H9 (cell line): ENCODE data around the gene EVI5L. TPM values are rescaled to one million over a fixed set of nuclear protein-coding genes. Genes with fewer than 3 reads are reported as not detected.

ENCODE experiments used
- DNase-seq: peaks from one replicate; pipeline ENCODE4 v3.0.0-alpha.2; 2017
- H2AFZ ChIP-seq: one replicate; pipeline ENCODE4 v1.6.1; 2013; ENCODE audit warnings: mild to moderate bottlenecking, low read length, control low read depth, moderate library complexity
- H2AK5ac ChIP-seq: 2 replicates; pipeline ENCODE4 v1.6.1; 2013; ENCODE audit warnings: low read length, control low read depth, mixed read lengths; ENCODE audit not compliant: insufficient read length
- H2BK120ac ChIP-seq: one replicate; pipeline ENCODE4 v1.6.1; 2013; ENCODE audit warnings: low read depth, mild to moderate bottlenecking, low read length, control low read depth, inconsistent platforms; ENCODE audit not compliant: poor library complexity, severe bottlenecking
- H2BK12ac ChIP-seq: 2 replicates; pipeline ENCODE4 v1.6.1; 2013; ENCODE audit warnings: low read length, control low read depth, mixed read lengths, low read depth; ENCODE audit not compliant: insufficient read length
- H2BK15ac ChIP-seq: 2 replicates; pipeline ENCODE4 v1.6.1; 2013; ENCODE audit warnings: low read depth, low read length, control low read depth
- H2BK20ac ChIP-seq: one replicate; pipeline ENCODE4 v1.6.1; 2013; ENCODE audit warnings: low read depth, mild to moderate bottlenecking, low read length, control low read depth, inconsistent platforms; ENCODE audit not compliant: poor library complexity, severe bottlenecking
- H2BK5ac ChIP-seq: 2 replicates; pipeline ENCODE4 v1.6.1; 2013; ENCODE audit warnings: low read length, control low read depth, mixed read lengths; ENCODE audit not compliant: insufficient read length
- H3K14ac ChIP-seq: 2 replicates; pipeline ENCODE4 v1.6.1; 2013; ENCODE audit warnings: low read length, control low read depth; ENCODE audit not compliant: insufficient read depth
- H3K18ac ChIP-seq: 2 replicates; pipeline ENCODE4 v1.6.1; 2013; ENCODE audit warnings: low read depth, mild to moderate bottlenecking, mixed read lengths, low read length, control low read depth; ENCODE audit not compliant: insufficient read length
- H3K23ac ChIP-seq: 2 replicates; pipeline ENCODE4 v1.6.1; 2013; ENCODE audit warnings: low read length, control low read depth, mixed read lengths, low read depth; ENCODE audit not compliant: insufficient read length
- H3K23me2 ChIP-seq: 2 replicates; pipeline ENCODE4 v1.6.1; 2013; ENCODE audit warnings: low read depth, mild to moderate bottlenecking, mixed read lengths, low read length, control low read depth; ENCODE audit not compliant: insufficient read length, poor library complexity, severe bottlenecking
- H3K27ac ChIP-seq: 2 replicates; pipeline ENCODE4 v1.5.1; 2013; ENCODE audit warnings: low read length, control low read depth, mixed read lengths, low read depth; ENCODE audit not compliant: insufficient read length
- H3K27me3 ChIP-seq: 2 replicates; pipeline ENCODE4 v1.6.1; 2013; ENCODE audit warnings: low read length, control low read depth, inconsistent platforms; ENCODE audit not compliant: insufficient read depth
- H3K4ac ChIP-seq: 2 replicates; pipeline ENCODE4 v1.6.1; 2013; ENCODE audit warnings: low read depth, mild to moderate bottlenecking, control low read depth, inconsistent platforms, low read length, moderate library complexity
- H3K4me1 ChIP-seq: 2 replicates; pipeline ENCODE4 v1.6.1; 2013; ENCODE audit warnings: low read length, control low read depth, inconsistent platforms; ENCODE audit not compliant: insufficient read depth
- H3K4me2 ChIP-seq: 2 replicates; pipeline ENCODE4 v1.6.1; 2013; ENCODE audit warnings: low read length, control low read depth, mixed read lengths; ENCODE audit not compliant: insufficient read length, insufficient read depth
- H3K56ac ChIP-seq: 2 replicates; pipeline ENCODE4 v1.6.1; 2013; ENCODE audit warnings: low read depth, mild to moderate bottlenecking, mixed read lengths, low read length, control low read depth; ENCODE audit not compliant: insufficient read length
- H3K79me1 ChIP-seq: 2 replicates; pipeline ENCODE4 v1.6.1; 2013; ENCODE audit warnings: low read depth, mild to moderate bottlenecking, moderate library complexity, low read length, control low read depth, inconsistent platforms; ENCODE audit not compliant: insufficient read depth, poor library complexity, severe bottlenecking
- H3K79me2 ChIP-seq: 2 replicates; pipeline ENCODE4 v1.6.1; 2013; ENCODE audit warnings: low read length, control low read depth, inconsistent platforms; ENCODE audit not compliant: insufficient read depth
- H3K9ac ChIP-seq: 2 replicates; pipeline ENCODE4 v1.6.1; 2013; ENCODE audit warnings: low read length, control low read depth, mixed read lengths; ENCODE audit not compliant: insufficient read length; ENCODE audit errors: extremely low read depth
- H3K9me3 ChIP-seq: one replicate; pipeline ENCODE4 v1.6.1; 2013; ENCODE audit warnings: low read depth, low read length, inconsistent platforms; ENCODE audit not compliant: control insufficient read depth
- H3T11ph ChIP-seq: one replicate; pipeline ENCODE4 v1.6.1; 2013; ENCODE audit warnings: mild to moderate bottlenecking, low read length, control low read depth, inconsistent platforms
- H4K20me1 ChIP-seq: one replicate; pipeline ENCODE4 v1.6.1; 2013; ENCODE audit not compliant: control insufficient read depth, insufficient read length, insufficient read depth
- H4K5ac ChIP-seq: 2 replicates; pipeline ENCODE4 v1.6.1; 2013; ENCODE audit warnings: low read depth, mild to moderate bottlenecking, mixed read lengths, low read length, control low read depth; ENCODE audit not compliant: insufficient read length
- H4K8ac ChIP-seq: replicated peaks from 2 replicates; pipeline ENCODE4 v1.6.1; 2013; ENCODE audit warnings: low read length, control low read depth, mixed read lengths, low read depth; ENCODE audit not compliant: insufficient read length
- H4K91ac ChIP-seq: 2 replicates; pipeline ENCODE4 v1.6.1; 2013; ENCODE audit warnings: low read depth, mild to moderate bottlenecking, moderate library complexity, mixed read lengths, low read length, control low read depth; ENCODE audit not compliant: insufficient read length
- H3K27ac Mint-ChIP-seq, 3 experiments: 2 replicates in 2 of 3; 3 replicates in 1 of 3; pipeline ENCODE4 v1.8.0; 2020 to 2021; ENCODE audit warnings: mixed read lengths in 3 of 3, mild to moderate bottlenecking in 1 of 3, moderate library complexity in 1 of 3
- H3K27me3 Mint-ChIP-seq: 2 replicates; pipeline ENCODE4 v1.8.0; 2021; ENCODE audit warnings: low read depth, mild to moderate bottlenecking, moderate library complexity, mixed read lengths
- H3K36me3 Mint-ChIP-seq, 3 experiments: 2 replicates in 2 of 3; 3 replicates in 1 of 3; pipeline ENCODE4 v1.8.0; 2020 to 2021; ENCODE audit warnings: low read depth in 3 of 3, mixed read lengths in 3 of 3; ENCODE audit not compliant: insufficient read depth in 1 of 3
- H3K4me1 Mint-ChIP-seq, 2 experiments: 2 replicates each; pipeline ENCODE4 v1.8.0; 2020; ENCODE audit warnings: mixed read lengths in 2 of 2
- H3K4me3 Mint-ChIP-seq, 2 experiments: 2 replicates in 1 of 2; 3 replicates in 1 of 2; pipeline ENCODE4 v1.8.0; 2020 to 2021; ENCODE audit warnings: mild to moderate bottlenecking in 2 of 2, mixed read lengths in 2 of 2, moderate library complexity in 1 of 2
- H3K9me3 Mint-ChIP-seq, 2 experiments: 2 replicates in 1 of 2; 3 replicates in 1 of 2; pipeline ENCODE4 v1.8.0; 2020; ENCODE audit warnings: mild to moderate bottlenecking in 2 of 2, mixed read lengths in 2 of 2, moderate library complexity in 1 of 2
- CTCF ChIP-seq: fragments of 200-600 bp; sonication (generic); conservative IDR thresholded peaks from 3 replicates; pipeline ENCODE4 v1.8.0; 2021; ENCODE audit warnings: antibody characterized with exemption, mild to moderate bottlenecking
- WGBS: extraction: QIAGEN DNeasy Blood & Tissue Kit; methylation state at CpG from one replicate; pipeline ENCODE4 v1.1.7; 2013; ENCODE audit warnings: missing lambda C conversion rate, low lambda C conversion rate, mixed read lengths; ENCODE audit not compliant: insufficient read length; ENCODE audit errors: extremely low coverage; 5-methylcytosine and 5-hydroxymethylcytosine counted together
- total RNA-seq: library from RNA; stranded (reverse); gene quantifications from 2 replicates; pipeline ENCODE4 v1.2.1, GENCODE V29; 2021

The EVI5L gene
- total RNA-seq, 1 experiment from 2014 or later, result 7.1 TPM

GRCh38 chr19:7903244-7904073 lies 73.4 kb downstream of the EVI5L start, which contains the start of gene MAP2K7:
Gene MAP2K7, plus strand, starts transcription at chr19:7903877. Its CDS starts 68 bp downstream, at chr19:7903945.
- H2BK12ac ChIP-seq, result no peak within 1 kb of the TSS
- peak; percentile 68 for TF ChIP-seq CTCF
- no peaks in the 10 kb centered on the region for H3K79me1 ChIP-seq
- H3K9ac ChIP-seq, result peak within 1 kb of the TSS; percentile 66
- no peaks in the 10 kb centered on the region for H4K20me1 ChIP-seq
- H3T11ph ChIP-seq, result no peak within 1 kb of the TSS
- H3K27me3 ChIP-seq, result no peaks in the 10 kb centered on the region
- H3K36me3 Mint-ChIP-seq, result peaks cover 13 to 29% (median 20%) of the 10 kb centered on the region in 3 experiments
- H3K56ac ChIP-seq, result no peak within 1 kb of the TSS
- H3K27ac ChIP-seq, result no peak within 1 kb of the TSS
- no peak within 1 kb of the TSS for H4K91ac ChIP-seq
- no CpG with 5 or more reads among the region's 89 CpGs for WGBS
- H3K9me3 Mint-ChIP-seq, result no peaks in the 10 kb centered on the region; a peak in 3 of 5 replicates
- peak; percentile 99 for DNase-seq
- H3K23ac ChIP-seq, result no peak within 1 kb of the TSS
- 0 out of 2 replicates have a peak, but pooled peaks cover 4% of the 10 kb centered on the region for H3K4me1 ChIP-seq
- H2BK15ac ChIP-seq, result no peak within 1 kb of the TSS
- peak within 1 kb of the TSS; percentile 86 to 93 for H3K4me3 Mint-ChIP-seq
- peaks cover 3% of the 10 kb centered on the region; the same call in 1 of the 2 replicates for H3K27me3 Mint-ChIP-seq
- H3K9me3 ChIP-seq, result no peaks in the 10 kb centered on the region
- H2AK5ac ChIP-seq, result no peak within 1 kb of the TSS
- no peak within 1 kb of the TSS for H2BK120ac ChIP-seq
- peaks cover 6% of the 10 kb centered on the region; the same call in 1 of the 2 replicates for H3K79me2 ChIP-seq
- H2AFZ ChIP-seq, result no peak within 1 kb of the TSS
- H2BK5ac ChIP-seq, result no peak within 1 kb of the TSS
- H4K8ac ChIP-seq, result no peak within 1 kb of the TSS
- H3K23me2 ChIP-seq, result peaks cover 19% of the 10 kb centered on the region
- H3K4me2 ChIP-seq, result peak within 1 kb of the TSS; percentile 91
- H3K4me1 Mint-ChIP-seq, result peaks cover 15 to 24% of the 10 kb centered on the region in 2 experiments
- peak within 1 kb of the TSS; percentile 94 to 97 (median 95) for H3K27ac Mint-ChIP-seq
- H2BK20ac ChIP-seq, result no peak within 1 kb of the TSS
- H3K18ac ChIP-seq, result peak within 1 kb of the TSS; percentile 71
- H3K4ac ChIP-seq, result no peak within 1 kb of the TSS
- H4K5ac ChIP-seq, result no peak within 1 kb of the TSS
- H3K14ac ChIP-seq, result peak within 1 kb of the TSS; percentile 73
